Inferior parietal cortex (tissue), 1 donor: Measurements from ENCODE around the gene RAPGEFL1.
A peak's percentile ranks its signal among the peaks of the same experiment; 100 is the strongest.
"Not testable (repeated sequence)": the region's sequence is repeated elsewhere in the genome, so short reads cannot be mapped to it uniquely, and the experiment has no call there.

Source experiments
- DNase-seq: peaks from one replicate; pipeline ENCODE4 v3.0.0-alpha.2; 2016; ENCODE audit errors: extremely low spot score

Gene RAPGEFL1

GRCh38 chr17:40174514-40174913 is 2.8 kb upstream of the RAPGEFL1 start:
- DNase-seq = no peak

DNA sequence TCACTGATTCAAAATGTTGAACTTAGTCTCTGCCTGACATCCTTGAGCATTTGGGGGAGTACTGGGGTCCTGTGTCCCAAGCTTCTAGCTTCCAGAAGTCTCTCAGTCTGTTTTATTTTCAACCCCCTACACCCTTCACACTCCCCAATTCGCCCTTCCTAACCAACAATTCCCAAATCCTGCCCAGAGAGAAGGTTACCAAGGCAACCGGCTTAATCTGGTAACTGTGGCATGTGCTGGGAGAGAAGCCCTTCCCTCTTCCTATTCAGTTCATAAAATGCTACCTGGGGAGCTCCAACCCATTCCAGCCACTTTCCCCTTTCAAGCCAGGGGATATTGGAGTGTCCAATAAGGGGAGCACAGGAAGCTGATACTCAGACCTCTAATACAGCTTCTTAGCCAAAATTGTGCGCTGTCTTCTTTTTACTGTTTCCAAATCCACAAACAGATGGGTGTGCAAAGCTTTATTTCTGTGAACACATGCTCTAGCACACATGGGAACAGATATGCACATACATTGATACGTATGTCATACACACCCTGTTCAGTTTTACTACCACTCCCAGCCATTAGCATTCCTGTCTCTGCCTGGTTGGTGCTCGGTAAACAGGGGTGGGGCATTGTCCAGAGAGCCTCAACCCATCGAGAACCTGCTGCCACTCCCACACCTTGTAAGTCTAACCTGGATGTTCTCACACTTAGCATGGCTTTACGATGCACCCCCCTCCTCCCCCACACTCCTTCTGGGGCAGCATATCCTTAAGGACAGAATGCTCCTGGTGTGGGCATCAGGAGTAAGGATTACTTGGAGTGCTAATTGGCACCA is 1.1 kb upstream of the RAPGEFL1 start:
- DNase-seq = no peak

- DNase-seq = no peak
These were observed 538 bp upstream of the RAPGEFL1 start for GRCh38 chr17:40176754-40177110.

DNA sequence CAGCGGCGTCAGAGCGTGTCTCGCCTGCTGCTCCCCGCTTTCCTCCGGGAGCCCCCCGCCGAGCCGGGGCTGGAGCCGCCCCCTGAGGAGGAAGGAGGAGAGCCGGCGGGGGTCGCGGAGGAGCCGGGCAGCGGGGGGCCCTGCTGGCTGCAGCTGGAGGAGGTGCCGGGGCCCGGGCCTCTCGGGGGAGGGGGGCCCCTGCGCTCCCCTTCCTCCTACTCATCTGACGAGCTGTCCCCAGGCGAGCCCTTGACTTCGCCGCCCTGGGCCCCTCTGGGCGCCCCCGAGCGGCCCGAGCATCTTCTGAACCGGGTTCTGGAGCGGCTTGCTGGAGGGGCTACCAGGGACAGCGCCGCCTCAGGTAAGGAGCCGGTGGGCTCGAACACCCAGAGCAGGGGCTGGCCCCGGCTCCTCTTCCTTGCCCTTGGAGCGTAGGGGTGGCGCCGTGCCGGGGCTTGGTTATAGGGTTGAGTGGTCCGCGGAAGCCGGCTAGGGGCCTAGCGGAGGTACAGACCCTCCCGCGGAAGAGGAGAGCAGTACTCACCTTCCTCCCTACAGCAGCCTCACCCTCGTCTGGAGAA is 841 bp downstream of the RAPGEFL1 start:
- no peak for DNase-seq

DNA sequence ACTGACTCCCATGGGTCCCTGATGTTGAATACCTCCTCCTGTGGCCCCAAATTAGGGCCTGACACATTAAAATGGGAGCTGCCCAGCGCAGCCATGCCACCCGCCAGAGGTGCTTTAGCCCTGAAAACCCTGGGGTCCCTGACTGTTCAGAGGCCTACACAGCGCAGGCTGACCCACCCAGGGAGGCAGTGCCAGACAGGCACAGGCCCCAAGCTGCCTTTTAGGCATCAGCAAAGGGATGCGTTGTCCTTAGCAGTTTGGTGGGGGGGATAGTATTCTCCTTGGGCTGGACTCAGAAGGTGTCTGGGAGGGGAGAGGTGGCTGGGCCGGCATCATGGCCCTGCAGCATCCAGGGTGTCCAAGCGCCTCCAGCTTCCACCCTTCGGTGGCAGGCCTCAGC is 1.4 kb downstream of the RAPGEFL1 start:
- DNase-seq = no peak

DNA sequence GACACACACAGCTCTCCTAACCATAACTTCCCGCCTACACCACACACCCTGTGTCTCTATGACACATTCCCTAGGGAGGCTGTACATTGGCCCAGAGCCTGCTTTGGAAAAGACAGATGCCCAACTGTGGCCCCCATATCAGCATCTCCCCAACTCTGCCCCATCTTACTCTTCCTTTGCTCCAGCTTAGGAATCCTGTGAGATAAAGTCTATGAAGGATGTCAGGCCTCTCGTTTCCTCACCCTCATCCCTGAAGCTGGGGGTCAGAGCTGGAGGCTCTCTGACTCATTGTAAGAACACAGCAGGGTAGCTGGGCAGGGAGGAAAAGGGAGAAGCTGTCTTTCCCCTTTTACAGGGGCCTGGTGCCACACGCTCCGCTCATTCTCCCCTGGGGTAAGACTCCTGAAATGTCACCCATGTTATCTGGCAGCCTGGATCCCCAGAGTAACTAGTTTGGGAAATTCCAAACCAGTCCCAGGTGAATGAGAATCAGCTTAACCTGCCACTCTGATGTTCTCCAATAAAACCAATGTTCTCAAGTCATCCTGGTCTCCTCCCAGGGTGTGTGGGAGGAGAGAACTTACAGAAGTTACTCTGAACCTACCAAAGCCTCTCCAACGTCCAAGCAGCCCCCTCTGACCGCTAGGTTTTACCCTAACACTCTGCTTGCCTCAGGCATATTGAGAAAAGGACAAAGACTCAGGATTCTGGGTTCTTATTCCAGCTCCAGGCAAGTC is 2.8 kb downstream of the RAPGEFL1 start:
- no peak for DNase-seq

DNA sequence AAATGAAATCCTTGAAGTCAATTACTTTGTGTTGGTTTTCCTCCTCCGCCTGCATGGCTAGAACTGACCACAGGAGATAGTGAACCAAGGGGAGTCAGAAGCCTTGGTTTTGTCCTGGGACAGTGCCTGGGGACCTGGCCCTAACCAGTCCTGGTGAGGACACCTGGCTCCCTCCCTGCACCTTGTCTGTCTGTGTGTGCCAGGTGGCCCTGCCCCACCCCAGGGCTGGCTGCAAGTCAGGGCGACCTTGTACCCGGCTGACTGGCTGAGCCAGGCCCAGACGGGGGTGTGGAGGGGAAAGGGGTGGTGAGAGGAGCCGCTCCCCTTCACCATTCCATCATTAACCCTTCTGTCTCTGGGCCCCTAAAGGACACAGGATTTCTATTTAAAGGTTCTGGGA is 3.4 kb downstream of the RAPGEFL1 start:
- no peak for DNase-seq

- no peak for DNase-seq
These were observed 3.9 kb downstream of the RAPGEFL1 start for GRCh38 chr17:40181205-40181604.

GRCh38 chr17:40182606-40183005 is 5.3 kb downstream of the RAPGEFL1 start:
- no peak for DNase-seq

DNA sequence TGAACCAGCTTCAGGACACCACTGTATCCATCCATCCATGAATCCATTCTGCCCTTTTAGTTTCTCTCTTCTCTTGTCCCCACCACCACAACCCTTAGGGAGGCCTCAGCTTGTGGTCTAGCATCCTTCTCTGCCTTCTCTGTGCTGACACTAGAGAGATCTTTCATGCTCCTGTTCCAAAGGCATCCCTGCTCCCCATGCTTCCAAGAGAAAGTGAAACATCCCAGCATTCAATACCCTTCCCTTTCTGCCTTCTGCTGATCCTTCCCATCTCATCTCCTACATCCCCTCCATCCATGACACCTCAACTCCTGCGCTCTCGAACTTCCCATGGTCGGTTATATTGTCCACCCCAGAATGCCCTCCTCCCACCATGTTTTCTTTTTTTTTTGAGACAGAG is 10.0 kb downstream of the RAPGEFL1 start:
- DNase-seq = no peak

DNA sequence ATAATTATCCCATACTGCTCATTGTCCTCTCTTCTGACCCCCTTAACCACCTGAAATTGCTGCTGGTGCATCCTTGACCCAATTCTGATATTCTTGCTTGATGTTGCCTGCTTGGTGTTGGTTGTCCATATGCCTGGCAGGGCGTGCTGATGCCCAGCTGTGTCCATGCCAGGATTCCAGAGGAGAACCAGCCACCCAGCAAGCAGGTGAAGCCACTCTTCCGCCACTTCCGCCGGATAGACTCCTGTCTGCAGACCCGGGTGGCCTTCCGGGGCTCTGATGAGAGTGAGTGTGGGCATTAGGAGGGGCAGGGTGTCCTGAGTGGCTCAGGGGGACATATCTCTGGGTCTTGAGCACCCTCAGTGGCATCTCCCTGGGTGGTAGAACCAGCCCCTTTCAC is 11.4 kb downstream of the RAPGEFL1 start:
- DNase-seq = no peak

GRCh38 chr17:40190197-40191021 is 13.1 kb downstream of the RAPGEFL1 start:
- DNase-seq = no peak

DNA sequence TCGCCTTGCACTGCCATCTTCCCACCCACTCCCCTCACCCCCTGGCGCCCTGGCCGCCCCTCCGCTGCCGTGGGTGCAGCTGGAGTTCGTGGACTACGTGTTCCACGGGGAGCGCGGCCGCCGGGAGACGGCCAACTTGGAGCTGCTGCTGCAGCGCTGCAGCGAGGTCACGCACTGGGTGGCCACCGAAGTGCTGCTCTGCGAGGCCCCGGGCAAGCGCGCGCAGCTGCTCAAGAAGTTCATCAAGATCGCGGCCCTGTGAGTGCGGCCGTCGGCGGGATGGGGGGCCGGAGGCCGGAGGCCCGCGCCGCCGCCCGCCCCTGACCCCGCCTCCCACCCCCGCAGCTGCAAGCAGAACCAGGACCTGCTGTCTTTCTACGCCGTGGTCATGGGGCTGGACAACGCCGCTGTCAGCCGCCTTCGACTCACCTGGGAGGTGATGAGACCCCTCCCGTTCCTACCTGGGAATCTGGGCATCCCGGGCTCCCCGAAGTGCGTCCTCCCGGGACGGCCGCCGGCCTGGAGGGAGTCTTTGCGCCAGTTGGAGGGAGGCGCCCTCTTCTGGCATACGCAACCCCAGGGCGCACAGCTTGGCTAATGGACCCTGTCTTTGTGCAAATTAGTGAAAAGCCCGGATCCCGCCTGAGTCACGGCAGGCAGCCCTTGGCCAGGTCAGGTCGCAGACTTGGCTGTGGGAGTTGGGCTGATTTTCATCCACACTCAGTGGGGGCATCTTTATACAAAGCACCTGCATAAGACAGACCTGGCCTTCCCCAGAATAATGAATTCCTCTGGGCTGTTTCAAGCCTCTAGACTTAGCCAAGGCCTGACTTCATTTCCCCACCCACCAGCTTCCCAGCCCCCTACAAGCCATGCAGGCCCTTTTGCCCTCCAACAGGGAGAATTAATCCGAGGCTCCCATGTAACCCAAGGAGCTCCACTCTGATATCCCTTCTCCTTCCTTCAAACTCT is 14.3 kb downstream of the RAPGEFL1 start:
- peak; percentile 67 for DNase-seq

DNA sequence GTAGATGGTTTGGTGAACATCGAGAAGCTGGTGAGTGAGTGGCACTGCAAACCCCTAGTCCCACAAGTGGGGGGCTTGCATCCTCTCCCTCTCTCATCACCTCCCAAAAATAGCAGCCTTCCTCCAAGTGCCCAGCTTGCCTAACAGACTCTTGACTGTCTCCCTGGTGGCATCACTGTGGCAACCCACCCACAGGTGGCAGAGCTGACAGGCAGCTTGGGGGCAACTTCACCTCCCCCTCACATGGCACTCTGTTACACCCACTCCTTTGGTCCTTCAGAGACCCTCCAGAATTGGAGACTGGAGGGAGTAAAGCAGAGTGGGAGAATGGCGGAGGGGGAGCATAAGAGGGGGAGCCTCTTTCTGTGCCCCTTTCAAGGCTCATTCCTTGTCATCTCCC is 15.7 kb downstream of the RAPGEFL1 start:
- no peak for DNase-seq

- no peak for DNase-seq
These were observed 17.6 kb downstream of the RAPGEFL1 start for GRCh38 chr17:40194821-40195220.

DNA sequence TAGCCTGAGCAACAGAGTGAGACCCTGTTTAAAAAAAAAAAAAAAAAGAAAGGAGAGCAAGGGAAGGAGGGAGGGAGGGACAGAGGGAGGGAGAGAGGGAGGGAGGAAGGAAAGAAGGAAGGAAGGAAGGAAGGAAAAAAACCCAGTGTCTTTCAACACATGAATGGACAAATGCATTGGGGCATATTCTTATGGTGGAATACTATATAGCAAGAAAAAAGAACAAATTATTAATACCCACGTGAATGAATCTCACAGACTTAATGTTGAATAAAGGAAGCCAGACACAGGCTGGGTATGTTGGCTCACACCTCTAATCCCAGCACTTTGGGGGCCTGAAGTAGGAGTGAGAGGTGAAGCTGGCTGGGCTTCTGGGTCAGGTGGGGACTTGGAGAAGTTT is 20.3 kb downstream of the RAPGEFL1 start:
- DNase-seq = no peak

DNA sequence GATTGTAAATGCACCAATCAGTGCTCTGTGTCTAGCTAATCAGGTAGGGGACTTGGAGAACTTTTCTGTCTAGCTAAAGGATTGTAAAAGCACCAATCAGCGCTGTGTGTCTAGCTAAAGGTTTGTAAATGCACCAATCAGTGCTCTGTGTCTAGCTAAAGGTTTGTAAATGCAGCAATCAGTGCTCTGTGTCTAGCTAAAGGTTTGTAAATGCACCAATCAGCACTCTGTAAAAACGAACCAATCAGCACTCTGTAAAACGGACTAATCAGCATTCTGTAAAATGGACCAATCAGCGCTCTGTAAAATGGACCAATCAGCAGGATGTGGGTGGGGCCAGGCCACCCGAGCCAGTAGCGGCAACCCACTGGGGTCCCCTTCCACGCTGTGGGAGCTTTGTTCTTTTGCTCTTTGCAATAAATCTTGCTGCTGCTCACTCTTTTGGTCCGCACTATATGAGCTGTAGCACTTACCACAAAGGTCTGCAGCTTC is 20.7 kb downstream of the RAPGEFL1 start:
- not testable (repeated sequence) for DNase-seq

- DNase-seq = no peak
These were observed 21.3 kb downstream of the RAPGEFL1 start for GRCh38 chr17:40198576-40198975.

GRCh38 chr17:40203131-40203530 is 25.9 kb downstream of the RAPGEFL1 start:
- DNase-seq = no peak

GRCh38 chr17:40206193-40206592 is 28.9 kb downstream of the RAPGEFL1 start:
- DNase-seq = not testable (repeated sequence)
